SW 1271 (cell line): ENCODE data around the gene MLNR.

Experiments
- DNase-seq, 2 experiments: peaks; one replicate each; lab custom pipeline; 2025; lab: John Stamatoyannopoulos, UW

Gene MLNR

GRCh38 chr13:49220036-49220855, at the start of gene MLNR:
TSS of gene MLNR (plus strand) at chr13:49220338. CDS start at chr13:49220338, 0 bp downstream.
- DNase-seq, result peak in 1 of 2 experiments; percentile 14

- DNase-seq, result no peak
Observed at GRCh38 chr13:49171359-49171758, 48.8 kb upstream of the MLNR start.

GRCh38 chr13:49183672-49184325, 36.3 kb upstream of the MLNR start:
- DNase-seq, result no peak

GRCh38 chr13:49184621-49185020, 35.5 kb upstream of the MLNR start:
- no peak for DNase-seq

GRCh38 chr13:49185264-49185663, 34.9 kb upstream of the MLNR start:
- no peak for DNase-seq

GRCh38 chr13:49190901-49191300, 29.2 kb upstream of the MLNR start:
- DNase-seq, result no peak

GRCh38 chr13:49206641-49207040, 13.5 kb upstream of the MLNR start:
- DNase-seq, result no peak

- DNase-seq, result no peak
Observed at GRCh38 chr13:49208619-49209018, 11.5 kb upstream of the MLNR start.

GRCh38 chr13:49210114-49210513, 10.0 kb upstream of the MLNR start:
- DNase-seq, result no peak

- no peak for DNase-seq
Observed at GRCh38 chr13:49210669-49211068, 9.5 kb upstream of the MLNR start.

- DNase-seq, result no peak
Observed at GRCh38 chr13:49213539-49213938, 6.6 kb upstream of the MLNR start.

- no peak for DNase-seq
Observed at GRCh38 chr13:49213997-49214916, 5.9 kb upstream of the MLNR start.

GRCh38 chr13:49214917-49215376, 5.2 kb upstream of the MLNR start:
- DNase-seq, result no peak

- DNase-seq, result no peak
Observed at GRCh38 chr13:49216334-49216733, 3.8 kb upstream of the MLNR start.

GRCh38 chr13:49217962-49218492, 2.1 kb upstream of the MLNR start:
- no peak for DNase-seq

- DNase-seq, result no peak
Observed at GRCh38 chr13:49218493-49219051, 1.6 kb upstream of the MLNR start.

GRCh38 chr13:49219647-49220035, 497 bp upstream of the MLNR start:
- peak in 1 of 2 experiments; percentile 29 for DNase-seq

GRCh38 chr13:49220856-49221589, 885 bp downstream of the MLNR start:
- no peak for DNase-seq

- no peak for DNase-seq
Observed at GRCh38 chr13:49221590-49221965, 1.4 kb downstream of the MLNR start.

GRCh38 chr13:49225223-49226042, 5.3 kb downstream of the MLNR start:
- DNase-seq, result no peak
